ENCODE measurements around the gene MORN3. TPM values are rescaled to one million over a fixed set of nuclear protein-coding genes. Genes with fewer than 3 reads are reported as not detected.
"Not testable (repeated sequence)": the region's sequence is repeated elsewhere in the genome, so short reads cannot be mapped to it uniquely, and the experiment has no call there.

MORN3 gene
- total RNA-seq, 2 donors from 2014 or later, result 8.5 to 9.5 TPM

DNA sequence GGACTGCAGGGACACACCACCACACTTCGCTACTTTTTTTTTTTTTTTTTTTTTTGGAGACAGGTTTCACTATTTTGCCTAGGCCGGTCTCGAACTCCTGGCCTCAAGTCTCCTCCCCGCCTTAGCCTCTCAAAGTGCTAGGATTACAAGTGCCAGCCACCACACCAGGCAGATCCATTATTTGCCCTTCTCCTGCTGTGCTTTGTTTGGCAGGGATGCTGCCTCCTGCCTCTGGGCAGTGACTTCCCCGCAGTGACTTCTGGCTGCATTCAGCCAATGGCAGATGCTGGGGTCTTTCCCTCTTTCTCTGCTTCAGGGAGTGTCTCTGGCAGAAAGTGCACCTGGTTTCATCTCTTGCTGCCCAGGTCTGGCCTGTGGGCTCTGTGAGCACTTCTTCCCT, 6.7 kb upstream of the MORN3 start:
- ATAC-seq, result no peak
- no peaks in the 10 kb centered on the region for H3K36me3 Mint-ChIP-seq (ENCODE audit: low read depth)
- H3K27me3 Mint-ChIP-seq, result no peaks in the 10 kb centered on the region
- peaks cover 20% of the 10 kb centered on the region for H3K4me1 Mint-ChIP-seq
- H3K9me3 ChIP-seq (ENCODE audit: control insufficient read depth, low read length, poor library complexity, severe bottlenecking), result no peaks in the 10 kb centered on the region
- H3K27ac Mint-ChIP-seq, result peak overlapping the region; percentile 90
- peak overlapping the region; percentile 5 for H3K4me3 Mint-ChIP-seq
- no peak for DNase-seq

DNA sequence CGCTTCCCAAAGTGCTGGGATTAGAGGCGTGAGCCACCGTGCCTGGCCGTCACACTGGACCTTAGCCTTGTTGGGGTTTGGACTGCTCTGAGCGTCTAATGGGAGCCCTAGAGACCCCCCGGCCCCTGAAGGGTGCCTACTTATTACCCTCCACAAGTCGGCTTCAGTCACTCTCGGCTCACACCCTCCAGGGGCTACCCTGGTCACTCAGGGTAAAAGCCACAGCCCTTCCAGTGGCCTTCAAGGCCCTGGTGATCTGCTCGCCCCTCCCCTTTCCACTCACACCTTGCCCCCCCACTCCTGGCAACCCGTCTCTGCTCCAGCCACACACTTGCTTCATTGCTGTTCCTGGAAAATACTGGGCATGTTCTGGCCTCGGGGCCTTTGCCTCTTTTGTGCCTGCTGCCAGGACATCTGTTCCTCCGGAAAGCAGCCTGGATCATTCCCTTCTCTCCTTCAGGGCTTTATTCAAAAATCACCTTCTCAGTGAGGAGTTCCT, 3.6 kb upstream of the MORN3 start:
- Mint-ChIP-seq H3K4me3 (peak overlapping the region; percentile 96), H3K27ac (peak overlapping the region; percentile 100), H3K4me1 (peaks cover 24% of the 10 kb centered on the region), H3K36me3 (ENCODE audit: low read depth) (no peaks in the 10 kb centered on the region), H3K27me3 (no peaks in the 10 kb centered on the region)
- H3K9me3 ChIP-seq (ENCODE audit: control insufficient read depth, low read length, poor library complexity, severe bottlenecking), result no peaks in the 10 kb centered on the region
- ATAC-seq (no peak), DNase-seq (no peak)

DNA sequence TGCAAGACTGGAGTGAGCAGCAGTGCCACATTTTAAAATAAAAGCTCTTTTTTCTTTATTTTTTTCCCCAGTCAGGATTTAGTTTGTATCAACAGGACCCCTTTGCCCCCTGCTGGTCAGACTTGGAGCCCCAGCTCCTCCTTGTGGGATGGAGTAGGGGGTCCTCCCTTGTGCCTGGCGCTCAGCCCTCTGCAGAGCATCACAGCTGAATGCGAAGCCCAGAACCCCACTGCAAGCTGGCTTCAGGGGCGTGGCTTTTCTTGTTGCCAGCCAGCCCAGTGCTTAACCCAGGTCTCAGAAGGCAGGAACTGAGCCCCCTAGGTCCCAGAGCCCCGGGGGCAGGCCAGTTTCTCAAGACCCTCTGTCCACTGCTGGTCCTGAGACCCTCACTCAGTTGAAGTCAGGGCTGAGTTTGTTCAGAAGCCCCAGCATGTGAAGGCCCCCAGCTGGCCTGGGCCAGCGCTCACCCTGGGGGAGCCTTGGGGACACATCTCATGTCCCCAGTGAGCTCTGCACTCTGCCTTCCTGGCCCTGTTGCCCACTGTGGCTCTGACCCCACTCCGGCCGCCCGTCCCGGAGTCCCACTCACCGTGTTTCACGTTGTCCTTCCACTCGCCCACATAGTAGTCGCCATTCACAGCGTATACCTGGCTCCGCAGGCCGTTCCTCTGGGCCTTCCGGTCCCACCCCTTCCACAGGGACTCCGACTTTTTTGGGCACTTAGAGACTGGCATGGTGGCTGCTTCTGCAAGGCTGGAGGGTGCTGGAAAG, 519 bp downstream of the MORN3 start:
- peak overlapping the region; percentile 100 for H3K27ac Mint-ChIP-seq

DNA sequence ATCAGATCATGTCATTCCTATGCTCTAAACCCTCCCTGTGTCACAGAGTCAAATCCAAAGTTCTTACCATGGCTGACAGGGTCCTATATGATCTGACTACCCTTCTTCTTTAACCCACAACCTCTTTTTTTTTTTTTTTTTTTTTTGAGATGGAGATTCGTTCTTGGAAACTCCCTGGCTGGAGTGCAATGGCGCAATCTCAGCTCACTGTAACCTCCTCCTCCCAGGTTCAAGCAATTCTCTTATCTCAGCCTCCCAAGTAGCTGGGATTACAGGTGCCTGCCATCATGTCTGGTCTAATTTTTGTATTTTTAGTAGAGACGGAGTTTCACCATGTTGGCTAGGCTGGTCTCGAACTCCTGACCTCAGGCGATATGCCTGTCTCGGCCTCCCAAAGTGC, 2.6 kb downstream of the MORN3 start:
- H3K27me3 Mint-ChIP-seq; DNase-seq; H3K9me3 ChIP-seq (ENCODE audit: control insufficient read depth, low read length, poor library complexity, severe bottlenecking); H3K4me3 Mint-ChIP-seq; H3K36me3 Mint-ChIP-seq (ENCODE audit: low read depth); ATAC-seq: not testable (repeated sequence)
- peak overlapping the region; percentile 74 for H3K27ac Mint-ChIP-seq
- H3K4me1 Mint-ChIP-seq, result peaks cover 35% of the 10 kb centered on the region

More for the DNA sequence above, 519 bp downstream of the MORN3 start:
- H3K4me3 Mint-ChIP-seq, result peak overlapping the region; percentile 67
- H3K36me3 Mint-ChIP-seq (ENCODE audit: low read depth), result peaks cover 2% of the 10 kb centered on the region
- ATAC-seq, result no peak
- H3K9me3 ChIP-seq (ENCODE audit: control insufficient read depth, low read length, poor library complexity, severe bottlenecking), result no peaks in the 10 kb centered on the region
- H3K4me1 Mint-ChIP-seq, result peaks cover 38% of the 10 kb centered on the region
- no peaks in the 10 kb centered on the region for H3K27me3 Mint-ChIP-seq
- DNase-seq, result peak; percentile 30 to 40 (median 31)

DNA sequence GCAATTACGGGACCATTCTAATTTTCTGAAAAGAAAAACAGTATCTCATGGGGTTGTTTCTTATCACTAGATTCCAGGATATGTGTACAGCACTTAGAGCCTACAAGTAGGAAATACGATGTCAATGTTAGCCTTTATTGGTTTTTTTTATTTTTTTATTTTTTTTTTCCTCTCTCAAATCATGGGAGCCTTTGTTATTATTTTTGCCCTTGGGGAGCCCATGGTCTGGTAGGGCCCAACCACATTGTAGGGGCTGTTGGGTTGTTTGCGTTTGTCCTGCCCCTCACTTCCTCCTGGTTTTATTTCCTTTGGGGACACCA, 5.9 kb downstream of the MORN3 start:
- Mint-ChIP-seq H3K4me3 (peak overlapping the region; percentile 73), H3K4me1 (peaks cover 42% of the 10 kb centered on the region), H3K27ac (peak overlapping the region; percentile 98), H3K36me3 (ENCODE audit: low read depth) (peaks cover 6% of the 10 kb centered on the region), H3K27me3 (no peaks in the 10 kb centered on the region)
- no peaks in the 10 kb centered on the region for H3K9me3 ChIP-seq (ENCODE audit: control insufficient read depth, low read length, poor library complexity, severe bottlenecking)
- no peak for DNase-seq
- ATAC-seq, result no peak

DNA sequence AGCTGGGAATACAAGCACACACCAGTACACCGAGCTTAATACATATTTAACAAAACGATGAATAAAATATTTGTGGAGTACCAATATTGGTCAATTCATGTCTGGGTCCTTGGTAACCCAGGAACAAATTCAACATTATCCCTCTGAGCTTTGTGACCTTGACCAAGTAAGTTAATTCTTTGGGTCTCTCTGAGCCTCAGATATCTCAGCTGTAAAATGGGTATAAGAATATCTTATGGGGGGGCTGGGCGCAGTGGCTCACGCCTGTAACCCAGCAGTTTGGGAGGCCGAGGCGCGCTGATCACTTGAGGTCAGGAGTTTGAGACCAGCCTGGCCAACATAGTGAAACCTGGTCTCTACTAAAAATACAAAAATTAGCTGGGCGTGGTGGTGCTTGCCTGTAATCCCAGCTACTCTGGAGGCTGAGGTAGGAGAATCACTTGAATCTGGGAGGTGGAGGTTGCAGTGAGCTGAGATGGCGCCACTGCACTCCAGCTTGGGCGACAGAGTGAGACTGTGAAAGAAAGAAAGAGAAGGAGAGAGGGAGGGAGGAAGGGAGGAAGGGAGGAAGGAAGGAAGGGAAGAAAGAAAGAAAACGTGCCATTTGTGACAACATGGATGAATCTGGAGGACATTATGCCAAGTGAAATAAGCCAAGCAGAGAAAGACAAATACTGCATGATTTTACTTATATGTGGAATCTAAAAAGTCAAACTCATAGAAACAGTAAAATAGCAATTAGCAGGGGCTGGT, 7.9 kb downstream of the MORN3 start:
- H3K4me3 Mint-ChIP-seq, result peak overlapping the region; percentile 60
- not testable (repeated sequence) for H3K9me3 ChIP-seq (ENCODE audit: control insufficient read depth, low read length, poor library complexity, severe bottlenecking); DNase-seq; H3K36me3 Mint-ChIP-seq (ENCODE audit: low read depth); H3K27me3 Mint-ChIP-seq; ATAC-seq
- peaks cover 53% of the 10 kb centered on the region for H3K4me1 Mint-ChIP-seq
- H3K27ac Mint-ChIP-seq, result peak overlapping the region; percentile 98

DNA sequence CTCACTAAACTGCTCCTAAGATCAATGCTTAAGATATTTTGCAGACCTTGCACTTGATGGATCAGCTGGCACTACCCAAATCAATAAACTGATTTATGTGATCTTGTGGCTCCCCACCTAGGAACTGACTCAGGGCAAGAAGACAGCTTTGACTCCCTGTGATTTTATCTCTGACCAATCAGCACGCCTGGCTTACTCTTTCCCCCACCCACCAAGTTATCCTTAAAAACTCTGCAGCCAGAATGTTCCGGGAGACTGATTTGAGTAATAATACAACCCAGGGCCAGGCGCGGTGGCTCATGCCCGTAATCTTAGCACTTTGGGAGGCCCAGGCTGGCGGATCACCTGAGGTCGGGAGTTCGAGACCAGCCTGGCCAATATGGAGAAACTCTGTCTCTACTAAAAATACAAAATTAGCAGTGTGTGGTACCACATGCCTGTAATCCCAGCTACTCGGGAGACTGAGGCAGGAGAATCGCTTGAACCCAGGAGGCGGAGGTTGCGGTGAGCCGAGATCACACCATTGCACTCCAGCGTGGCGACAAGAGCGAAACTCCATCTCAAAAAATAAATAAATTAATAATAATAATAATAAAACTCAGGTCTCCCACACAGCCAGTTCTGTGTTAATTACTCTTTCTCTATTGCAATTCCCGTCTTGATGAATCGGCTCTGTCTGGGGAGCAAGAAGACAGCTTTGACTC, 12.0 kb downstream of the MORN3 start:
- H3K9me3 ChIP-seq (ENCODE audit: control insufficient read depth, low read length, poor library complexity, severe bottlenecking), result no peaks in the 10 kb centered on the region
- Mint-ChIP-seq H3K27ac (peak overlapping the region; percentile 98), H3K27me3 (no peaks in the 10 kb centered on the region), H3K4me1 (peaks cover 48% of the 10 kb centered on the region), H3K36me3 (ENCODE audit: low read depth) (peaks cover 7% of the 10 kb centered on the region), H3K4me3 (peak overlapping the region; percentile 58)
- DNase-seq (no peak), ATAC-seq (no peak)

DNA sequence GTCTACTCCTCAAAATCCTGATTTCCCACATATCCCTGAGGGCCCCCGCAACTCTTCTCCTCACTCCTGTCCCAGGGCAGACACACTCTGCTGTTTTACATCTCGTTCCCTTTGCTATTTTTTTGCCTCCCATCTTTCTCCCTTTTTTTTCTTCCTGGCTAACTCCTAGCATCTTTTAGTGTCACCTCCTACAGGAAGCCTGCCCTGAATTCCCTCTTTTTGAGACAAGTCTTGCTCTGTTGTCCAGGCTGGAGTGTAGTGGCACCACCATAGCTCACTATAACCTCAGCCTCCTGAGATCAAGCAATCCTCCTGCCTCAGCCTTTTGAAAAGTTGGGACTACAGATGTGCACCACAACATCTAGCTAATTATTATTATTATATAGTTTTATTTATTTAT, 13.3 kb downstream of the MORN3 start:
- Mint-ChIP-seq H3K27me3 (no peaks in the 10 kb centered on the region), H3K4me3 (no peak overlapping the region), H3K36me3 (ENCODE audit: low read depth) (peaks cover 7% of the 10 kb centered on the region), H3K4me1 (peaks cover 41% of the 10 kb centered on the region), H3K27ac (no peak overlapping the region)
- no peaks in the 10 kb centered on the region for H3K9me3 ChIP-seq (ENCODE audit: control insufficient read depth, low read length, poor library complexity, severe bottlenecking)
- no peak for ATAC-seq
- no peak for DNase-seq

DNA sequence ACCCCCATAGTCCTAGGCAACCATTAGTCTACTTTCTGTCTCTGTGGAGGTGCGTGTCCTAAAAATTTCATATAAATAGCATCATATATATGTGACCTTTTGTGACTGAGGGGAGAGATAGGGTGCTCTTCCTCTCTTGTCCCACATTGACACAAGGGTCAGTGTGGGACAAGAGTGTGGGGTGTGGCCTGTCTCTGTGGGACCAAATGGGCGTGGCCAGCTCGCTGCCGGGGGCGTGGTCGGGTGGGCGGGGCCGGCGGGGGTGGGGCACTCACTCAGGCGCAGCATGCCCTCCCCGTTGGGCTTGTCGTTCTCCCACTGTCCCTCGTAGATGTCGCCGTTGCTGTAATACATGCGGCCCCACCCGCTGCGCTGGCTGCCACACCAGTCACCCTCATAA, 15.5 kb downstream of the MORN3 start:
- peaks cover 5% of the 10 kb centered on the region for H3K36me3 Mint-ChIP-seq (ENCODE audit: low read depth)
- ATAC-seq (no peak), DNase-seq (no peak)
- H3K4me3 Mint-ChIP-seq, result no peak overlapping the region
- H3K9me3 ChIP-seq (ENCODE audit: control insufficient read depth, low read length, poor library complexity, severe bottlenecking), result no peaks in the 10 kb centered on the region
- no peaks in the 10 kb centered on the region for H3K27me3 Mint-ChIP-seq
- peak overlapping the region; percentile 67 for H3K27ac Mint-ChIP-seq
- H3K4me1 Mint-ChIP-seq, result peaks cover 42% of the 10 kb centered on the region

DNA sequence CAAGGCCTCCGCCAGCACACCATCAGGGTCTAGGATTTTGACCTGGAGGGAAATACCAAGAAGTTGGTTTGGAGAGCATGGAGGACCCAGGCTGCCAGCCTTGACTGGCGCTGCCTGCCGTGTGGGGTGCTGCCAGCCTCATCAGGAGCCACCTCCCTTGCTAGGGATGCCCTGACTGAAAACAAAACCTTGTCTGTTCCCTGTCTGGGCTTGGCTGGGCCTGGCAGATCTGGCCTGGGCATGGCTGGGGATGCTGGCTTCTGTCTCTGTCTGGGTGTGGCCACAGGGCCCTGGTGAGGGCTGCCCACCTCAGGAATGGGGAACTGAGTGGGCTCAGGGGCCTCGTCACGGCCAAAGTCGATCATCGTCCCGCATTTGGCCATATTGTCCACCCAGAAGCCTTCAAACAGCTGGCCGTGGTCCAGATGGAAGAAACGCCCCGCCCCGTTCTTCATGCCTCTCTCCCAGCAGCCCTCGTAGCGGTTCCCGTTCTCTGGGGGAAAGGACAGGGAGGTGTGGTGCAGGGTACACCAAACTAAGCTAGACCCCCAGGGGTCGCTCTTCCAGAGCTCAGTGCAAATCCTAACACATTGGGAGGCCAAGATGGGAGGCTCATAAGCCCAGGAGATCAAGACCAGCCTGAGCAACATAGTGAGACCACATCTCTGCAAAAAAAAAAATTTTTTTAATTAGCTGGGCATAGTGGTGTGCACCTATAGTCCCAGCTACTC, 16.5 kb downstream of the MORN3 start:
- Mint-ChIP-seq H3K27ac (no peak overlapping the region), H3K36me3 (ENCODE audit: low read depth) (peaks cover 3% of the 10 kb centered on the region), H3K4me3 (no peak overlapping the region), H3K27me3 (no peaks in the 10 kb centered on the region), H3K4me1 (peaks cover 34% of the 10 kb centered on the region)
- no peak for ATAC-seq
- H3K9me3 ChIP-seq (ENCODE audit: control insufficient read depth, low read length, poor library complexity, severe bottlenecking), result no peaks in the 10 kb centered on the region
- DNase-seq, result no peak

DNA sequence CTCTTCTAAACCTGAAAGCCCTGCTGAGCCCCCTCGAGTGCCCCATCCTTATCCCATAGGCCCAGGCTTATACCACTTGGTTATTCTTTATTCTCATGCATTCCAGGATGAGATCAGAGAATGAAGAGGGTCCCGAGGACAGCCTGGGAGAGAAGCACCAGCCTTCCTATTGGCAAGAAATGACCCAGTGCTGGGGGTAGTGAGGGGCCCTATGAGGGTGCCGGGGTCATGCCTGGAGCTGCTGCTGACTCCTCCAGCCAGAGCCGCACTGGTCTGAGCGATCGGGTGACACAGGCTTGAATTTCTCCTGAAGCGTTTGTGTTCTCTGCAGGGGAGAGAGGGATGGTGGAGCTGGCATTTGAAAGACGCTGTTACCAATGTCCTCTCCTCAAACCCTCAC, 18.1 kb downstream of the MORN3 start:
- DNase-seq (no peak), ATAC-seq (no peak)
- Mint-ChIP-seq H3K36me3 (ENCODE audit: low read depth) (peaks cover 3% of the 10 kb centered on the region), H3K27me3 (no peaks in the 10 kb centered on the region), H3K4me1 (peaks cover 27% of the 10 kb centered on the region), H3K27ac (no peak overlapping the region), H3K4me3 (no peak overlapping the region)
- no peaks in the 10 kb centered on the region for H3K9me3 ChIP-seq (ENCODE audit: control insufficient read depth, low read length, poor library complexity, severe bottlenecking)

DNA sequence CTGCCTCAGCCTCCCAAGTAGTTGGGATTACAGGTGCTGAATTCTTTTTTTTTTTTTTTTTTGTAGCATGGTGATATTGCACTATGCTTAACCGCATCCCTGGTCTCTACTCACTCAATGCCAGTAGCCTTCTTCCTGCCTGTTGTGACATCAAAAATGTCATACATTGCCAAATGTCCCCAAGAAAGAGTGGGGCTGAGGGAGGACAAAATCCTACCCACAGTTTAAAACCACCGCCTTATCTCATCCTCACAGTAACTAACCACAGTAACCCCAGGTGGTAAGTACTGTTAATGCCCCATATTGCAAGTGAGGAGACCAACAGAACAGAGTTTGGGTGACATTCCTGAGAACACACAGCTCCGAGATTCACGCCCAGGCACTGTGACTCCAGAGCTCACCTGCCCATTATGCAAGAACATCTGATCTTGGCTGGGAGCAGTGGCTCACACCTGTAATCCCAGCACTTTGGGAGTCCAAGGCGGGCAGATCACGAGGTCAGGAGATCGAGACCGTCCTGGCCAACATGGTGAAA, 19.6 kb downstream of the MORN3 start:
- Mint-ChIP-seq H3K36me3 (ENCODE audit: low read depth) (no peaks in the 10 kb centered on the region), H3K4me1 (peaks cover 23% of the 10 kb centered on the region), H3K4me3 (no peak overlapping the region), H3K27me3 (no peaks in the 10 kb centered on the region), H3K27ac (peak overlapping the region; percentile 73)
- H3K9me3 ChIP-seq (ENCODE audit: control insufficient read depth, low read length, poor library complexity, severe bottlenecking), result no peaks in the 10 kb centered on the region
- ATAC-seq (peak; percentile 74), DNase-seq (no peak)

Measured in T-helper 17 cell (primary cell).